K562 (cell line): ENCODE results near the gene DBF4B.

Source experiments
- ELK1 ChIP-seq: sonication (generic); formaldehyde crosslinking; IDR thresholded peaks from 2 replicates; pipeline ENCODE4 v1.8.1; 2022; ENCODE audit warnings: missing genetic modification reagents
- FOXM1 ChIP-seq, 2 experiments: fragments of 450-650 bp in 1 of 2; sonication (generic) in 1 of 2; formaldehyde crosslinking in 1 of 2; IDR thresholded peaks; 2 replicates each; pipeline versions ENCODE4 v1.6.1 to v1.9.0; 2017 to 2022; ENCODE audit warnings: low read depth in 2 of 2, mild to moderate bottlenecking in 2 of 2, missing genetic modification reagents in 1 of 2, moderate library complexity in 1 of 2
- NCOR1 ChIP-seq: fragments of 450-650 bp; IDR thresholded peaks from 2 replicates; pipeline ENCODE4 v1.6.1; 2016; ENCODE audit warnings: mild to moderate bottlenecking, moderate library complexity
- TCF7 ChIP-seq: sonication (generic); IDR thresholded peaks from 2 replicates; pipeline ENCODE4 v1.6.1; 2016; ENCODE audit warnings: antibody characterized with exemption, borderline replicate concordance

- no peak for TF ChIP-seq FOXM1 (IDR thresholded peaks at IDR 0.05; ENCODE audit: low read depth)
- no peak; the same call in 1 of the 2 replicates for TF ChIP-seq FOXM1 (CRISPR knock-in tag; IDR thresholded peaks at IDR 0.05; ENCODE audit: low read depth)
- no peak for TF ChIP-seq NCOR1
- no peak for TF ChIP-seq ELK1 (CRISPR knock-in tag)
- TF ChIP-seq TCF7 = 0 out of 2 replicates have a peak, but pooled peaks have one; percentile 47
Observed at GRCh38 chr17:44774271-44775135, 66.0 kb downstream of the DBF4B start.
